Stimulated activated naive B cell treated with anti-CD40 and anti-IgM and Interleukin-4, amounts not matched to agents 10 μg/mL and 1 μg/mL and 100 μg/mL, for 72 hours (primary cell): Measurements from ENCODE around the gene SPPL2C.

ENCODE experiments used
- ATAC-seq, 2 donors: fragments of 150-1000 bp; cut with Tn5 transposase; replicated peaks; 2 replicates each; pipeline ENCODE4 v1.10.0; 2021; ENCODE audit warnings: moderate library complexity in 1 of 2
- DNase-seq: peaks from one replicate; pipeline ENCODE4 v3.0.0; 2021
- H3K27ac Mint-ChIP-seq: one replicate; pipeline ENCODE4 v1.8.0; 2022; ENCODE audit warnings: mild to moderate bottlenecking, mixed read lengths
- H3K27me3 Mint-ChIP-seq, 2 donors: one replicate each; pipeline ENCODE4 v1.8.0; 2022; ENCODE audit warnings: mixed read lengths in 2 of 2
- H3K36me3 Mint-ChIP-seq, 2 donors: one replicate each; pipeline ENCODE4 v1.8.0; 2022; ENCODE audit warnings: mixed read lengths in 2 of 2, mild to moderate bottlenecking in 1 of 2
- H3K4me1 Mint-ChIP-seq, 2 donors: one replicate each; pipeline ENCODE4 v1.8.0; 2022; ENCODE audit warnings: mixed read lengths in 2 of 2, mild to moderate bottlenecking in 1 of 2
- H3K4me3 Mint-ChIP-seq, 2 donors: one replicate each; pipeline ENCODE4 v1.8.0; 2022; ENCODE audit warnings: mild to moderate bottlenecking in 2 of 2, mixed read lengths in 2 of 2, moderate library complexity in 1 of 2
- H3K9me3 Mint-ChIP-seq, 2 donors: one replicate each; pipeline ENCODE4 v1.8.0; 2022; ENCODE audit warnings: mixed read lengths in 2 of 2, mild to moderate bottlenecking in 1 of 2

Gene SPPL2C

DNA sequence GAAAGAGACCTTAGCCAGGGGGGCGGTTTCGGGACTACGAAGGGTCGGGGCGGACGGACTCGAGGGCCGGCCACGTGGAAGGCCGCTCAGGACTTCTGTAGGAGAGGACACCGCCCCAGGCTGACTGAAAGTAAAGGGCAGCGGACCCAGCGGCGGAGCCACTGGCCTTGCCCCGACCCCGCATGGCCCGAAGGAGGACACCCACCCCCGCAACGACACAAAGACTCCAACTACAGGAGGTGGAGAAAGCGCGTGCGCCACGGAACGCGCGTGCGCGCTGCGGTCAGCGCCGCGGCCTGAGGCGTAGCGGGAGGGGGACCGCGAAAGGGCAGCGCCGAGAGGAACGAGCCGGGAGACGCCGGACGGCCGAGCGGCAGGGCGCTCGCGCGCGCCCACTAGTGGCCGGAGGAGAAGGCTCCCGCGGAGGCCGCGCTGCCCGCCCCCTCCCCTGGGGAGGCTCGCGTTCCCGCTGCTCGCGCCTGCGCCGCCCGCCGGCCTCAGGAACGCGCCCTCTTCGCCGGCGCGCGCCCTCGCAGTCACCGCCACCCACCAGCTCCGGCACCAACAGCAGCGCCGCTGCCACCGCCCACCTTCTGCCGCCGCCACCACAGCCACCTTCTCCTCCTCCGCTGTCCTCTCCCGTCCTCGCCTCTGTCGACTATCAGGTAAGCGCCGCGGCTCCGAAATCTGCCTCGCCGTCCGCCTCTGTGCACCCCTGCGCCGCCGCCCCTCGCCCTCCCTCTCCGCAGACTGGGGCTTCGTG lies 49.5 kb downstream of the SPPL2C start, which contains the start of gene MAPT:
MAPT (plus strand) TSS at position 533 of the 763 bp plus-strand sequence. CDS start 67,784 bp downstream, outside the sequence.
- Mint-ChIP-seq H3K27me3 (peaks cover 35 to 60% of the 10 kb centered on the region in 2 donors), H3K27ac (peak within 1 kb of the TSS; percentile 71), H3K36me3 (no peaks in the 10 kb centered on the region), H3K4me3 (peak within 1 kb of the TSS; percentile 84 to 90), H3K9me3 (no peaks in the 10 kb centered on the region), H3K4me1 (peaks cover 9 to 33% of the 10 kb centered on the region in 2 donors)
- DNase-seq: peak; percentile 88
- peak; percentile 92 to 95 for ATAC-seq

DNA sequence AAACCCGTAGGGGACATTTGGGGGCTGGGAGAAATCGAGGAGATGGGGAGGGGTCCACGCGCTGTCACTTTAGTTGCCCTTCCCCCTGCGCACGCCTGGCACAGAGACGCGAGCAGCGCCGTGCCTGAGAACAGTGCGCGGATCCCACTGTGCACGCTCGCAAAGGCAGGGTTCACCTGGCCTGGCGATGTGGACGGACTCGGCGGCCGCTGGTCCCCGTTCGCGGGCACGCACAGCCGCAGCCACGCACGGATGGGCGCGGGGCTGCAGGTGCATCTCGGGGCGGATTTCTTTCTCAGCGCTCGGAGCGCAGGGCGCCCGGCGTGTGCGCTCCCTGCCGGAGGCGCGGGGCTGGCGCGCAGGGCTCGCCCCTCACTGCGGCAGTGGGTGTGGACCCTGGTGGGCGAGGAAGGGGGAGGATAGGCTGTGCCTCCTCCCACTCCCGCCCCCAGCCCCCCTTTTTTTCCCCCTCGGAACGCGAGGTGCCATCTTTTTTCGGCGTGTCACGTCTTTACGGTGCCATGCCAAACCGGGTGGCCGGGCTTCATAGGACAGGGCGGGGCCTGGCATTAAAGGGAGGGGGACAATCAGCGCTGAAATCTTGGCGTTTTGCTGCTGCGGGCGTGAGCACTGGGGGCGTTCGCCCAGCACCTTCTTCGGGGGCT lies 50.8 kb downstream of the SPPL2C start:
- DNase-seq: peak; percentile 18
- H3K4me1 Mint-ChIP-seq: peaks cover 9 to 33% of the 10 kb centered on the region in 2 donors
- no peaks in the 10 kb centered on the region for H3K9me3 Mint-ChIP-seq
- peaks cover 48 to 67% of the 10 kb centered on the region in 2 donors for H3K27me3 Mint-ChIP-seq
- H3K36me3 Mint-ChIP-seq: no peaks in the 10 kb centered on the region
- ATAC-seq: no peak
- H3K4me3 Mint-ChIP-seq: peak overlapping the region; percentile 83 to 90
- peak overlapping the region; percentile 59 for H3K27ac Mint-ChIP-seq

DNA sequence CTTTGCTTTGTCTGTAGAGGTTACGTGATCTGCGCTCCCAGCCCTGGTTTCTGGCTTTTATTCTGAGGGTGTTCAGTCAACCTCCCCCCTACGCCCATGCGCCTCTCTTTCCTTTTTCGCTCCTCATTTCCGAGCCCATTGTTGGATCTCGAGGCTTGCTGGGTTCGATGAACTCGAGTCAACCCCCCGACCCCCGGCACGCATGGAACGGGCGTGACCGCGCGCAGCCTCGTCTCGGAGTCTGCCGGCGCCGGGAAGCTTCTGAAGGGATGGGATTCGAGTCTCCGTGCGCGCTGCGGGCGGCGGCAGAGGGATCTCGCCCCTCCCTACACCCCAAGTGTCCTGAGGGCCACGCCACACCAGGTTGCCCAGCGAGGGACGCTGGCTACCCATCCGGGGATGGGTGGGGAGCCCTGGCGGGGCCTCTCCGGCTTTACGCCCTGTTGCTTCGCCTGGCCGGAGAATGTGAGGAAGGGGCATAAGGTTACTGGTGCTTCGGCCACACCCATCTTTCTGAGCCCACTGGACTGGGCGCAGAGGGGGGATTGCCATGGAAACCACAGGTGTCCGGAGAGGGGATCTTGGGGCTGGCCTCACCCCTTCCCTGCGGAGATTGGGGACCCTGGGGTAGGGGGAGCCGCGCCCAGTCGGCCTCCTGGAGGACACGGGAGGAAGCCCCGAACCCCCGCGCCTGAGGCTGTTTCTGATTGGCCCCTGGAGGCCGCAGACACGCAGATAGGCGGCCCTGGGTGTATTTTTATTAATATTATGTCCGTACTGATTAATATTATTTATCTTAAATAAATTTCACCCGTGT lies 51.5 kb downstream of the SPPL2C start:
- Mint-ChIP-seq H3K27me3 (peaks cover 51 to 75% of the 10 kb centered on the region in 2 donors), H3K27ac (no peak overlapping the region), H3K4me3 (peak overlapping the region; percentile 83 to 90), H3K4me1 (peaks cover 9 to 33% of the 10 kb centered on the region in 2 donors), H3K36me3 (no peaks in the 10 kb centered on the region), H3K9me3 (no peaks in the 10 kb centered on the region)
- no peak for ATAC-seq
- DNase-seq: no peak
